Measurements from ENCODE around the gene PCK2. TPM values are rescaled to one million over a fixed set of nuclear protein-coding genes. Genes with fewer than 3 reads are reported as not detected.
"Not testable (repeated sequence)": the region's sequence is repeated elsewhere in the genome, so short reads cannot be mapped to it uniquely, and the experiment has no call there.

Gene PCK2
- total RNA-seq, 4 donors from 2014 or later, result 74.4 to 238 (median 130) TPM

GRCh38 chr14:24100197-24100981, 6.3 kb downstream of the PCK2 start:
- intact Hi-C loops (cut with DNase I; ENCODE audit: low total_unique reads) (loop anchor here (10.0 kb wide), 1 partner anchor 54 kb away; no protein-coding TSS in a partner anchor), in situ Hi-C loops (cut with MboI; ENCODE audit: low pct_ligation_motif_present in 1 of 4, low pct_unique_long_range_greater_than_20kb in 1 of 4, low sequenced_read_pairs in 3 of 4) (no loop called here)
- Histone ChIP-seq H3K9me3 (no peaks in the 10 kb centered on the region), H3K36me3 (peaks cover 0 to 9% (median 0%) of the 10 kb centered on the region in 4 donors), H3K27ac (no peak overlapping the region), H3K4me3 (no peak overlapping the region), H3K4me1 (peaks cover 0 to 6% (median under 1%) of the 10 kb centered on the region in 4 donors), H3K27me3 (no peaks in the 10 kb centered on the region)
- no peak for DNase-seq
- WGBS, 2 donors (ENCODE audit: low coverage in 1 of 2), result 83 to 90% methylated on average over 1 to 4 of the region's 4 CpGs
- no peak for TF ChIP-seq CTCF (IDR thresholded peaks at IDR 0.05)
- TF ChIP-seq EP300 (IDR thresholded peaks at IDR 0.05; ENCODE audit: low read depth), result no peak
- no peak for TF ChIP-seq POLR2AphosphoS5 (IDR thresholded peaks at IDR 0.05)
- TF ChIP-seq POLR2A (IDR thresholded peaks at IDR 0.05), result no peak

GRCh38 chr14:24100982-24101494, 6.9 kb downstream of the PCK2 start:
- 93% methylated on average over 3 of the region's 3 CpGs; no CpG with 5 or more reads in 1 of the 2 donors for WGBS, 2 donors (ENCODE audit: low coverage in 1 of 2)
- TF ChIP-seq POLR2A (IDR thresholded peaks at IDR 0.05) (no peak), CTCF (IDR thresholded peaks at IDR 0.05) (no peak), POLR2AphosphoS5 (IDR thresholded peaks at IDR 0.05) (no peak), EP300 (IDR thresholded peaks at IDR 0.05; ENCODE audit: low read depth) (no peak)
- in situ Hi-C loops (cut with MboI; ENCODE audit: low pct_ligation_motif_present in 1 of 4, low pct_unique_long_range_greater_than_20kb in 1 of 4, low sequenced_read_pairs in 3 of 4) (no loop called here), intact Hi-C loops (cut with DNase I; ENCODE audit: low total_unique reads) (loop anchor here (10.0 kb wide), 1 partner anchor 54 kb away; no protein-coding TSS in a partner anchor)
- Histone ChIP-seq H3K4me3 (no peak overlapping the region), H3K27me3 (no peaks in the 10 kb centered on the region), H3K9me3 (no peaks in the 10 kb centered on the region), H3K36me3 (peaks cover 0 to 9% (median 0%) of the 10 kb centered on the region in 4 donors), H3K4me1 (no peaks in the 10 kb centered on the region), H3K27ac (no peak overlapping the region)
- no peak for DNase-seq

GRCh38 chr14:24102357-24103048, 8.4 kb downstream of the PCK2 start:
- WGBS, 2 donors (ENCODE audit: low coverage in 1 of 2), result 64 to 95% methylated on average over 2 to 7 of the region's 7 CpGs
- in situ Hi-C loops (cut with MboI; ENCODE audit: low pct_ligation_motif_present in 1 of 4, low pct_unique_long_range_greater_than_20kb in 1 of 4, low sequenced_read_pairs in 3 of 4), result no loop called here
- TF ChIP-seq CTCF (IDR thresholded peaks at IDR 0.05), result no peak
- TF ChIP-seq POLR2A (IDR thresholded peaks at IDR 0.05), result no peak
- TF ChIP-seq POLR2AphosphoS5 (IDR thresholded peaks at IDR 0.05), result no peak
- no peak for TF ChIP-seq EP300 (IDR thresholded peaks at IDR 0.05; ENCODE audit: low read depth)
- no peaks in the 10 kb centered on the region for H3K27me3 ChIP-seq
- intact Hi-C loops (cut with DNase I; ENCODE audit: low total_unique reads), result loop anchor here (10.0 kb wide), 1 partner anchor 52 kb away; no protein-coding TSS in a partner anchor
- no peak overlapping the region for H3K27ac ChIP-seq
- no peaks in the 10 kb centered on the region for H3K9me3 ChIP-seq
- no peak overlapping the region for H3K4me3 ChIP-seq
- H3K36me3 ChIP-seq, result peaks cover 0 to 9% (median 0%) of the 10 kb centered on the region in 4 donors
- no peaks in the 10 kb centered on the region for H3K4me1 ChIP-seq
- no peak for DNase-seq

GRCh38 chr14:24103451-24103850, 9.3 kb downstream of the PCK2 start:
- DNase-seq, result no peak
- Histone ChIP-seq H3K9me3 (no peaks in the 10 kb centered on the region), H3K27ac (no peak overlapping the region), H3K4me1 (peaks cover 0 to 2% (median 0%) of the 10 kb centered on the region in 4 donors), H3K4me3 (no peak overlapping the region), H3K36me3 (peaks cover 0 to 9% (median 0%) of the 10 kb centered on the region in 4 donors), H3K27me3 (no peaks in the 10 kb centered on the region)
- intact Hi-C loops (cut with DNase I; ENCODE audit: low total_unique reads), result loop anchor here (10.0 kb wide), 1 partner anchor 51 kb away; no protein-coding TSS in a partner anchor
- no peak for TF ChIP-seq POLR2A (IDR thresholded peaks at IDR 0.05)
- TF ChIP-seq EP300 (IDR thresholded peaks at IDR 0.05; ENCODE audit: low read depth), result no peak
- TF ChIP-seq CTCF (IDR thresholded peaks at IDR 0.05), result no peak
- no peak for TF ChIP-seq POLR2AphosphoS5 (IDR thresholded peaks at IDR 0.05)
- in situ Hi-C loops (cut with MboI; ENCODE audit: low pct_ligation_motif_present in 1 of 4, low pct_unique_long_range_greater_than_20kb in 1 of 4, low sequenced_read_pairs in 3 of 4), result no loop called here
- 95% methylated on average over 12 of the region's 13 CpGs; no CpG with 5 or more reads in 1 of the 2 donors for WGBS, 2 donors (ENCODE audit: low coverage in 1 of 2)

GRCh38 chr14:24105609-24106239, 11.6 kb downstream of the PCK2 start:
- H3K9me3 ChIP-seq; DNase-seq; H3K27me3 ChIP-seq; H3K4me3 ChIP-seq; in situ Hi-C loops (cut with MboI; ENCODE audit: low pct_ligation_motif_present in 1 of 4, low pct_unique_long_range_greater_than_20kb in 1 of 4, low sequenced_read_pairs in 3 of 4); H3K36me3 ChIP-seq; H3K27ac ChIP-seq: not testable (repeated sequence)
- H3K4me1 ChIP-seq, result peaks cover 0 to 19% (median 8%) of the 10 kb centered on the region in 4 donors
- intact Hi-C loops (cut with DNase I; ENCODE audit: low total_unique reads), result loop anchor here (5.0 to 10.0 kb wide), 2 partner anchors 43 to 49 kb away; no protein-coding TSS in a partner anchor
- 84 to 86% methylated on average over 3 to 8 of the region's 8 CpGs for WGBS, 2 donors (ENCODE audit: low coverage in 1 of 2)

Data from transverse colon (tissue), 4 donors.